GM06990 (cell line): ENCODE results near the gene INO80C.

Experiments used
- DNase-seq: peaks from one replicate; pipeline ENCODE4 v3.0.0-alpha.2; 2011; ENCODE audit not compliant: insufficient read length; ENCODE audit errors: extremely low read depth
- H3K27me3 ChIP-seq: replicated peaks from 2 replicates; pipeline ENCODE4 v1.6.0; 2011; ENCODE audit warnings: low read length; ENCODE audit not compliant: control insufficient read depth, insufficient read depth
- H3K36me3 ChIP-seq: 2 replicates; pipeline ENCODE4 v1.5.1; 2011; ENCODE audit warnings: low read length; ENCODE audit not compliant: control insufficient read depth, insufficient read depth
- H3K4me3 ChIP-seq: replicated peaks from 2 replicates; pipeline ENCODE4 v1.5.1; 2011; ENCODE audit warnings: low read depth, mild to moderate bottlenecking, control low read depth, low read length
- TF ChIP-seq, protein P1 (sequence below): IDR thresholded peaks from 2 replicates; pipeline ENCODE4 v1.5.1; 2011; ENCODE audit warnings: low read length, control low read depth, mild to moderate bottlenecking, inconsistent platforms; ENCODE audit not compliant: insufficient read depth, poor library complexity, severe bottlenecking

INO80C gene

DNA sequence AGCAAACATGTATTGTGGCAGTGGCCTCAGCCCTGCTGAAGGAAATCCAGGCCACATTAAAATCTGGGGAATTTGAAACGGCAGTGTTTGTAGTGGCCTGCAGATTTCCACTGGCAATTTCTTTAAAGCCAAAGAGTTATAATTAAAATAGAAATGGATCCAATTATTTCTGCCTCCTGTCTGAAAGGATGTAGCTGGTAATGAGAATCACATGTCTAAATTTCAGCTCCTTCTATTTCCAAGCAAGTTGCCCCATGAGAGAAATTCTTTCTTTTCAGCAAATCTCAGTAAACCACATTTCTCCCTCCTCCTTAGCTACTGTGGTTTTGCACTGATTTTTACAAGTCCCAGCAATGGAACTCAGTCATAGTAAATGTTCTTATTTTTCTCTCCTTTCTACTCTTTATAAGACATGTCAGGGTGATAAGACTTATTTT lies 65.2 kb downstream of the INO80C start:
- no peak overlapping the region for H3K4me3 ChIP-seq
- no peak for DNase-seq
- TF ChIP-seq, protein P1, sequence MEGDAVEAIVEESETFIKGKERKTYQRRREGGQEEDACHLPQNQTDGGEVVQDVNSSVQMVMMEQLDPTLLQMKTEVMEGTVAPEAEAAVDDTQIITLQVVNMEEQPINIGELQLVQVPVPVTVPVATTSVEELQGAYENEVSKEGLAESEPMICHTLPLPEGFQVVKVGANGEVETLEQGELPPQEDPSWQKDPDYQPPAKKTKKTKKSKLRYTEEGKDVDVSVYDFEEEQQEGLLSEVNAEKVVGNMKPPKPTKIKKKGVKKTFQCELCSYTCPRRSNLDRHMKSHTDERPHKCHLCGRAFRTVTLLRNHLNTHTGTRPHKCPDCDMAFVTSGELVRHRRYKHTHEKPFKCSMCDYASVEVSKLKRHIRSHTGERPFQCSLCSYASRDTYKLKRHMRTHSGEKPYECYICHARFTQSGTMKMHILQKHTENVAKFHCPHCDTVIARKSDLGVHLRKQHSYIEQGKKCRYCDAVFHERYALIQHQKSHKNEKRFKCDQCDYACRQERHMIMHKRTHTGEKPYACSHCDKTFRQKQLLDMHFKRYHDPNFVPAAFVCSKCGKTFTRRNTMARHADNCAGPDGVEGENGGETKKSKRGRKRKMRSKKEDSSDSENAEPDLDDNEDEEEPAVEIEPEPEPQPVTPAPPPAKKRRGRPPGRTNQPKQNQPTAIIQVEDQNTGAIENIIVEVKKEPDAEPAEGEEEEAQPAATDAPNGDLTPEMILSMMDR, result no peak
- H3K36me3 ChIP-seq, result no peaks in the 10 kb centered on the region
- H3K27me3 ChIP-seq, result no peaks in the 10 kb centered on the region

DNA sequence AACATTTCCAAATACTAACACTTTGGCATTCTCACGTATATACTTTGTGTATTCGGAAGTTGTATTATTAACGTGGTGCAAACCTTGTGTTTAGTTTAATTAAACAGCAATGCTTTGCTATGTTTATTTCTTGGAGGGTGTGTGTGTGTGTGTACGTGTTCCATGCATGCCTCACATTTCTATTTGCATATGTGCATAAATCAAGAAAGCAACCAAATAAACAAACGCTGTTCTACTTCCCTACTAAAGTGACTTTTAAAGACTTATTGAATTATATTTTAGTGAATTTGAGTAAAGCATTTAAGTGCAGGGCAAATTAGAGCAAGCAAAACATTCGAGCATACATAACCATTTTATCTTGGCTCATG lies 66.4 kb downstream of the INO80C start:
- no peaks in the 10 kb centered on the region for H3K36me3 ChIP-seq
- no peak overlapping the region for H3K4me3 ChIP-seq
- TF ChIP-seq, protein P1, result no peak
- DNase-seq, result no peak
- H3K27me3 ChIP-seq, result no peaks in the 10 kb centered on the region

GRCh38 chr18:35430721-35431373 lies 66.9 kb downstream of the INO80C start:
- Histone ChIP-seq H3K36me3 (no peaks in the 10 kb centered on the region), H3K27me3 (no peaks in the 10 kb centered on the region), H3K4me3 (no peak overlapping the region)
- TF ChIP-seq, protein P1, result no peak
- DNase-seq, result no peak

- H3K36me3 ChIP-seq, result no peaks in the 10 kb centered on the region
- H3K4me3 ChIP-seq, result no peak overlapping the region
- TF ChIP-seq, protein P1, result no peak
- no peak for DNase-seq
- H3K27me3 ChIP-seq, result no peaks in the 10 kb centered on the region
Observed at GRCh38 chr18:35426786-35427185, 71.0 kb downstream of the INO80C start.

- no peak for DNase-seq
- Histone ChIP-seq H3K36me3 (no peaks in the 10 kb centered on the region), H3K4me3 (no peak overlapping the region), H3K27me3 (no peaks in the 10 kb centered on the region)
- TF ChIP-seq, protein P1, result no peak
Observed at GRCh38 chr18:35424356-35424755, 73.4 kb downstream of the INO80C start.

DNA sequence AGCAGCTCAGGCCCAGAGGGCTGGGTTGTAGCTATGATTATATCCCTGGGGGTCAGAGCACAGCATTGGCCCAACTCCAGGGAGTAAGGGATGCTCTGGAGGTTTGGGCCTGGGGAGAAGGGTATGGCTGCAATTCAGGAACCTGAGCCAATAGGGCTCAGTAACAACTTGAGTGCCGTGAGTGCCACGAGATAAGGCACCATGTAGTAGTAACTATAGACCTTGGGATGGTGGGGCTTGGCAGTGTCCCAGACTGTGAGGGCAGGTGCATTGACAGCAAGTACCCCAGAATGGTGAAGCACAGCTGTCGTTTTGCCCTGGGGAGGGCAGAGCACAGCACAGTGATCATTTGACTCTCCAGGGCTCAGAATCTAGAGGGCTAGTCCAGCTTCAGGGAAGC lies 75.5 kb downstream of the INO80C start:
- Histone ChIP-seq H3K27me3 (no peaks in the 10 kb centered on the region), H3K4me3 (no peak overlapping the region), H3K36me3 (no peaks in the 10 kb centered on the region)
- TF ChIP-seq, protein P1, result no peak
- DNase-seq, result no peak
